SK-N-SH treated with all-trans-retinoic acid at 6 μM for 48 hours (cell line): ENCODE results near the gene AKAP9.

Experiments
- ATAC-seq: fragments of 200-7000 bp; cut with Tn5 transposase; 3 replicates; pipeline ENCODE4 v1.9.1; 2020; ENCODE audit warnings: mild to moderate bottlenecking, moderate library complexity
- ARNTL ChIP-seq: fragments of 450-650 bp; formaldehyde crosslinking; IDR thresholded peaks from 2 replicates; pipeline ENCODE4 v1.5.0; 2020; ENCODE audit warnings: low read depth, mild to moderate bottlenecking, moderate library complexity, borderline replicate concordance
- BACH2 ChIP-seq: fragments of 250-450 bp; sonication (Bioruptor Pico); IDR thresholded peaks from 2 replicates; pipeline ENCODE4 v1.9.0; 2021; ENCODE audit warnings: mild to moderate bottlenecking, borderline replicate concordance
- CREB5 ChIP-seq: fragments of 250-450 bp; sonication (Bioruptor Pico); IDR thresholded peaks from 2 replicates; pipeline ENCODE4 v1.5.1; 2020; ENCODE audit warnings: low read depth, mild to moderate bottlenecking, moderate library complexity
- CSDC2 ChIP-seq: fragments of 250-450 bp; sonication (Bioruptor Pico); IDR thresholded peaks from 2 replicates; pipeline ENCODE4 v1.5.0; 2020; ENCODE audit warnings: mild to moderate bottlenecking, moderate library complexity
- ESRRG ChIP-seq: fragments of 250-450 bp; sonication (Bioruptor Pico); IDR thresholded peaks from 2 replicates; pipeline ENCODE4 v1.6.1; 2021; ENCODE audit warnings: mild to moderate bottlenecking
- GLIS3 ChIP-seq: fragments of 250-450 bp; sonication (Bioruptor Pico); IDR thresholded peaks from 2 replicates; pipeline ENCODE4 v1.5.0; 2020; ENCODE audit warnings: mild to moderate bottlenecking, moderate library complexity
- ISL1 ChIP-seq: fragments of 250-450 bp; sonication (Bioruptor Pico); IDR thresholded peaks from 2 replicates; pipeline ENCODE4 v2.1.2; 2022; ENCODE audit warnings: mild to moderate bottlenecking, moderate library complexity
- OSR1 ChIP-seq: fragments of 250-450 bp; sonication (Bioruptor Pico); IDR thresholded peaks from 2 replicates; pipeline ENCODE4 v1.8.0; 2022; ENCODE audit warnings: moderate library complexity, mild to moderate bottlenecking, inconsistent platforms
- PATZ1 ChIP-seq: fragments of 250-450 bp; sonication (Bioruptor Pico); IDR thresholded peaks from 2 replicates; pipeline ENCODE4 v1.8.0; 2020; ENCODE audit warnings: mild to moderate bottlenecking, moderate library complexity, borderline replicate concordance
- POU6F1 ChIP-seq: fragments of 250-450 bp; sonication (Bioruptor Pico); IDR thresholded peaks from 2 replicates; pipeline ENCODE4 v1.8.0; 2021; ENCODE audit warnings: low read depth, mild to moderate bottlenecking, moderate library complexity, borderline replicate concordance
- PPARA ChIP-seq: fragments of 250-450 bp; sonication (Bioruptor Pico); IDR thresholded peaks from 2 replicates; pipeline ENCODE4 v1.5.0; 2020; ENCODE audit warnings: mild to moderate bottlenecking, borderline replicate concordance
- RARB ChIP-seq: fragments of 250-450 bp; sonication (Bioruptor Pico); IDR thresholded peaks from 2 replicates; pipeline ENCODE4 v1.8.0; 2021; ENCODE audit warnings: mild to moderate bottlenecking, moderate library complexity
- SNAI2 ChIP-seq: fragments of 250-450 bp; sonication (Bioruptor Pico); IDR thresholded peaks from 2 replicates; pipeline ENCODE4 v1.5.0; 2020; ENCODE audit warnings: mild to moderate bottlenecking, moderate library complexity
- TCF4 ChIP-seq: fragments of 250-450 bp; sonication (Bioruptor Pico); IDR thresholded peaks from 2 replicates; pipeline ENCODE4 v1.8.0; 2021; ENCODE audit warnings: mild to moderate bottlenecking, moderate library complexity, borderline replicate concordance
- TOX ChIP-seq: fragments of 250-450 bp; sonication (Bioruptor Pico); IDR thresholded peaks from 2 replicates; pipeline ENCODE4 v1.8.0; 2021; ENCODE audit warnings: mild to moderate bottlenecking, moderate library complexity, borderline replicate concordance
- TSHZ2 ChIP-seq: fragments of 250-450 bp; sonication (Bioruptor Pico); IDR thresholded peaks from 2 replicates; pipeline ENCODE4 v1.5.0; 2020; ENCODE audit warnings: mild to moderate bottlenecking, moderate library complexity
- ZC3H10 ChIP-seq: fragments of 250-450 bp; sonication (Bioruptor Pico); IDR thresholded peaks from 2 replicates; pipeline ENCODE4 v1.5.1; 2021; ENCODE audit warnings: mild to moderate bottlenecking, moderate library complexity
- ZNF565 ChIP-seq: fragments of 450-650 bp; formaldehyde crosslinking; conservative IDR thresholded peaks from 2 replicates; pipeline ENCODE4 v1.5.0; 2020; ENCODE audit warnings: low read depth, mild to moderate bottlenecking, moderate library complexity
- ZNF70 ChIP-seq: fragments of 450-650 bp; formaldehyde crosslinking; IDR thresholded peaks from 2 replicates; pipeline ENCODE4 v1.5.0; 2020; ENCODE audit warnings: mild to moderate bottlenecking, moderate library complexity
- ZNF8 ChIP-seq: fragments of 450-650 bp; formaldehyde crosslinking; IDR thresholded peaks from 2 replicates; pipeline ENCODE4 v1.5.0; 2020; ENCODE audit warnings: mild to moderate bottlenecking, moderate library complexity

The AKAP9 gene

GRCh38 chr7:92131764-92132330 is 191.2 kb downstream of the AKAP9 start:
- TF ChIP-seq POU6F1 (CRISPR knock-in tag) (no peak), OSR1 (CRISPR knock-in tag) (no peak), PPARA (no peak), ARNTL (CRISPR knock-in tag) (no peak), TSHZ2 (CRISPR knock-in tag) (no peak), TOX (CRISPR knock-in tag) (no peak), CSDC2 (CRISPR knock-in tag) (no peak)
- ATAC-seq, result no peak

GRCh38 chr7:92133133-92133736 is 192.6 kb downstream of the AKAP9 start:
- peak; percentile 51 for ATAC-seq

GRCh38 chr7:92133737-92134270 is 193.1 kb downstream of the AKAP9 start:
- ATAC-seq, result peak; percentile 63
- TF ChIP-seq TCF4 (CRISPR knock-in tag) (peak; percentile 11; the same call in 1 of the 2 replicates), ARNTL (CRISPR knock-in tag) (no peak), ZNF565 (CRISPR knock-in tag) (no peak), POU6F1 (CRISPR knock-in tag) (no peak), PATZ1 (CRISPR knock-in tag) (0 out of 2 replicates have a peak, but pooled peaks have one; percentile 74), TSHZ2 (CRISPR knock-in tag) (peak; percentile 32; the same call in 1 of the 2 replicates)

More at GRCh38 chr7:92133133-92133736, 192.6 kb downstream of the AKAP9 start:
- TF ChIP-seq ESRRG (CRISPR knock-in tag) (no peak), CSDC2 (CRISPR knock-in tag) (no peak), RARB (no peak), GLIS3 (no peak), ISL1 (CRISPR knock-in tag) (no peak), BACH2 (no peak), OSR1 (CRISPR knock-in tag) (no peak), TOX (CRISPR knock-in tag) (no peak), ZC3H10 (CRISPR knock-in tag) (no peak), CREB5 (CRISPR knock-in tag) (no peak), ZNF565 (CRISPR knock-in tag) (no peak), PPARA (no peak), POU6F1 (CRISPR knock-in tag) (no peak), SNAI2 (no peak), ARNTL (CRISPR knock-in tag) (no peak), ZNF8 (no peak), ZNF70 (CRISPR knock-in tag) (no peak)
